GM18951 (cell line): ENCODE measurements around the gene RAP1A.
"Not testable (repeated sequence)": the region's sequence is repeated elsewhere in the genome, so short reads cannot be mapped to it uniquely, and the experiment has no call there.

ENCODE experiments used
- POLR2A ChIP-seq: IDR thresholded peaks from 4 replicates; pipeline ENCODE4 v1.6.1; 2011; ENCODE audit warnings: mild to moderate bottlenecking; ENCODE audit not compliant: insufficient read length, insufficient read depth; ENCODE audit errors: extremely low read depth
- in situ Hi-C: fragments of 300-500 bp; cut with MboI; formaldehyde crosslinking; loops from one replicate; pipeline ENCODE4 v1.12.0; 2022; ENCODE audit warnings: low sequenced_read_pairs, mixed read lengths, inconsistent platforms; ENCODE audit not compliant: unreplicated experiment

The RAP1A gene

GRCh38 chr1:111738133-111738435 is 118.5 kb downstream of the RAP1A start:
- in situ Hi-C loops = no loop called here
- TF ChIP-seq POLR2A = no peak

- TF ChIP-seq POLR2A = peak; percentile 66
- in situ Hi-C loops = no loop called here
Observed at GRCh38 chr1:111738436-111739193, 119.0 kb downstream of the RAP1A start.

GRCh38 chr1:111739194-111739924 is 119.8 kb downstream of the RAP1A start, which contains the start of gene INKA2:
TSS of gene INKA2 (minus strand) at chr1:111739395. CDS start at chr1:111739242, 153 bp downstream.
- peak; percentile 68 for TF ChIP-seq POLR2A
- in situ Hi-C loops = no loop called here

GRCh38 chr1:111739925-111740765 is 120.6 kb downstream of the RAP1A start:
- no peak for TF ChIP-seq POLR2A
- in situ Hi-C loops = no loop called here

- in situ Hi-C loops = not testable (repeated sequence)
Observed at GRCh38 chr1:111742292-111742691, 122.7 kb downstream of the RAP1A start.

- in situ Hi-C loops = no loop called here
- no peak for TF ChIP-seq POLR2A
Observed at GRCh38 chr1:111742938-111743549, 123.5 kb downstream of the RAP1A start.

- TF ChIP-seq POLR2A = no peak
- in situ Hi-C loops = no loop called here
Observed at GRCh38 chr1:111743679-111744101, 124.1 kb downstream of the RAP1A start.

GRCh38 chr1:111745675-111746613 is 126.4 kb downstream of the RAP1A start:
- in situ Hi-C loops = no loop called here
- no peak for TF ChIP-seq POLR2A

- in situ Hi-C loops = no loop called here
- no peak for TF ChIP-seq POLR2A
Observed at GRCh38 chr1:111746614-111746999, 127.0 kb downstream of the RAP1A start.

- in situ Hi-C loops = no loop called here
Observed at GRCh38 chr1:111747282-111747734, 127.7 kb downstream of the RAP1A start.

GRCh38 chr1:111747947-111748346 is 128.4 kb downstream of the RAP1A start:
- in situ Hi-C loops = no loop called here
- TF ChIP-seq POLR2A = no peak

More at GRCh38 chr1:111747282-111747734, 127.7 kb downstream of the RAP1A start:
- no peak for TF ChIP-seq POLR2A

GRCh38 chr1:111749628-111750027 is 130.0 kb downstream of the RAP1A start:
- in situ Hi-C loops = loop anchor here (10.0 to 25.0 kb wide), 2 partner anchors 275 to 512 kb away; partner anchors contain the start of genes C1orf162 and CHI3L2
- no peak for TF ChIP-seq POLR2A
